SK-N-SH treated with all-trans-retinoic acid at 6 μM for 48 hours (cell line): ENCODE data around the gene AMPH.

Experiments
- ATAC-seq: fragments of 200-7000 bp; cut with Tn5 transposase; 3 replicates; pipeline ENCODE4 v1.9.1; 2020; ENCODE audit warnings: mild to moderate bottlenecking, moderate library complexity
- ARNTL ChIP-seq: fragments of 450-650 bp; formaldehyde crosslinking; IDR thresholded peaks from 2 replicates; pipeline ENCODE4 v1.5.0; 2020; ENCODE audit warnings: low read depth, mild to moderate bottlenecking, moderate library complexity, borderline replicate concordance
- BACH2 ChIP-seq: fragments of 250-450 bp; sonication (Bioruptor Pico); IDR thresholded peaks from 2 replicates; pipeline ENCODE4 v1.9.0; 2021; ENCODE audit warnings: mild to moderate bottlenecking, borderline replicate concordance
- CSDC2 ChIP-seq: fragments of 250-450 bp; sonication (Bioruptor Pico); IDR thresholded peaks from 2 replicates; pipeline ENCODE4 v1.5.0; 2020; ENCODE audit warnings: mild to moderate bottlenecking, moderate library complexity
- GLIS3 ChIP-seq: fragments of 250-450 bp; sonication (Bioruptor Pico); IDR thresholded peaks from 2 replicates; pipeline ENCODE4 v1.5.0; 2020; ENCODE audit warnings: mild to moderate bottlenecking, moderate library complexity
- ISL1 ChIP-seq: fragments of 250-450 bp; sonication (Bioruptor Pico); IDR thresholded peaks from 2 replicates; pipeline ENCODE4 v2.1.2; 2022; ENCODE audit warnings: mild to moderate bottlenecking, moderate library complexity
- OSR1 ChIP-seq: fragments of 250-450 bp; sonication (Bioruptor Pico); IDR thresholded peaks from 2 replicates; pipeline ENCODE4 v1.8.0; 2022; ENCODE audit warnings: moderate library complexity, mild to moderate bottlenecking, inconsistent platforms
- PATZ1 ChIP-seq: fragments of 250-450 bp; sonication (Bioruptor Pico); IDR thresholded peaks from 2 replicates; pipeline ENCODE4 v1.8.0; 2020; ENCODE audit warnings: mild to moderate bottlenecking, moderate library complexity, borderline replicate concordance
- POU6F1 ChIP-seq: fragments of 250-450 bp; sonication (Bioruptor Pico); IDR thresholded peaks from 2 replicates; pipeline ENCODE4 v1.8.0; 2021; ENCODE audit warnings: low read depth, mild to moderate bottlenecking, moderate library complexity, borderline replicate concordance
- PPARA ChIP-seq: fragments of 250-450 bp; sonication (Bioruptor Pico); IDR thresholded peaks from 2 replicates; pipeline ENCODE4 v1.5.0; 2020; ENCODE audit warnings: mild to moderate bottlenecking, borderline replicate concordance
- TCF4 ChIP-seq: fragments of 250-450 bp; sonication (Bioruptor Pico); IDR thresholded peaks from 2 replicates; pipeline ENCODE4 v1.8.0; 2021; ENCODE audit warnings: mild to moderate bottlenecking, moderate library complexity, borderline replicate concordance
- TOX ChIP-seq: fragments of 250-450 bp; sonication (Bioruptor Pico); IDR thresholded peaks from 2 replicates; pipeline ENCODE4 v1.8.0; 2021; ENCODE audit warnings: mild to moderate bottlenecking, moderate library complexity, borderline replicate concordance
- TSHZ2 ChIP-seq: fragments of 250-450 bp; sonication (Bioruptor Pico); IDR thresholded peaks from 2 replicates; pipeline ENCODE4 v1.5.0; 2020; ENCODE audit warnings: mild to moderate bottlenecking, moderate library complexity
- ZC3H10 ChIP-seq: fragments of 250-450 bp; sonication (Bioruptor Pico); IDR thresholded peaks from 2 replicates; pipeline ENCODE4 v1.5.1; 2021; ENCODE audit warnings: mild to moderate bottlenecking, moderate library complexity
- ZFP3 ChIP-seq: fragments of 250-450 bp; sonication (Bioruptor Pico); IDR thresholded peaks from 2 replicates; pipeline ENCODE4 v1.5.0; 2020; ENCODE audit warnings: mild to moderate bottlenecking, moderate library complexity
- ZFP30 ChIP-seq: fragments of 450-650 bp; formaldehyde crosslinking; IDR thresholded peaks from 2 replicates; pipeline ENCODE4 v1.5.0; 2022; ENCODE audit warnings: mild to moderate bottlenecking, moderate library complexity
- ZNF565 ChIP-seq: fragments of 450-650 bp; formaldehyde crosslinking; conservative IDR thresholded peaks from 2 replicates; pipeline ENCODE4 v1.5.0; 2020; ENCODE audit warnings: low read depth, mild to moderate bottlenecking, moderate library complexity
- ZNF70 ChIP-seq: fragments of 450-650 bp; formaldehyde crosslinking; IDR thresholded peaks from 2 replicates; pipeline ENCODE4 v1.5.0; 2020; ENCODE audit warnings: mild to moderate bottlenecking, moderate library complexity

Gene AMPH

GRCh38 chr7:38630720-38631673, at the start of gene AMPH:
Gene AMPH, minus strand, starts transcription at chr7:38631373. Its CDS starts 22 bp downstream, at chr7:38631351.
- peak; percentile 67 for ATAC-seq
- no peak for TF ChIP-seq OSR1 (CRISPR knock-in tag)
- TF ChIP-seq ISL1 = no peak
- TF ChIP-seq ZNF70 (CRISPR knock-in tag) = no peak
- TF ChIP-seq TCF4 = no peak
- no peak for TF ChIP-seq TSHZ2 (CRISPR knock-in tag)
- TF ChIP-seq ZFP30 (CRISPR knock-in tag) = no peak
- TF ChIP-seq PATZ1 = no peak

GRCh38 chr7:38679419-38679818, 48.2 kb upstream of the AMPH start:
- no peak for TF ChIP-seq ZC3H10 (CRISPR knock-in tag)
- TF ChIP-seq ARNTL (CRISPR knock-in tag) = no peak
- TF ChIP-seq ZFP30 (CRISPR knock-in tag) = no peak
- no peak for TF ChIP-seq ZNF565
- TF ChIP-seq ZNF70 (CRISPR knock-in tag) = no peak
- no peak for ATAC-seq

GRCh38 chr7:38678698-38679054, 47.5 kb upstream of the AMPH start:
- no peak for ATAC-seq
- TF ChIP-seq GLIS3 (CRISPR knock-in tag) (no peak), ZNF565 (no peak), ZFP30 (CRISPR knock-in tag) (no peak), POU6F1 (no peak), ZFP3 (CRISPR knock-in tag) (no peak)

- no peak for ATAC-seq
- no peak for TF ChIP-seq CSDC2 (CRISPR knock-in tag)
- no peak for TF ChIP-seq BACH2 (CRISPR knock-in tag)
- no peak for TF ChIP-seq PPARA (CRISPR knock-in tag)
- TF ChIP-seq TCF4 = no peak
- TF ChIP-seq TOX (CRISPR knock-in tag) = no peak
- TF ChIP-seq ZNF565 = no peak
- no peak for TF ChIP-seq POU6F1
Measured at GRCh38 chr7:38677981-38678697, 47.0 kb upstream of the AMPH start.
